22Rv1 (cell line): Measurements from ENCODE around the gene BLMH.

Experiments
- H3K27ac ChIP-seq: fragments of 450-650 bp; 2 replicates; pipeline ENCODE4 v1.5.1; 2017
- CTCF ChIP-seq: fragments of 450-650 bp; IDR thresholded peaks from 2 replicates; pipeline ENCODE4 v1.5.1; 2017; ENCODE audit warnings: mild to moderate bottlenecking
- ZFX ChIP-seq: fragments of 450-650 bp; IDR thresholded peaks from 2 replicates; pipeline ENCODE4 v1.6.1; 2017; ENCODE audit warnings: antibody characterized with exemption, borderline replicate concordance

BLMH gene

GRCh38 chr17:30308406-30308805 is 16.7 kb upstream of the BLMH start:
- H3K27ac ChIP-seq = no peak overlapping the region
- TF ChIP-seq ZFX = no peak
- TF ChIP-seq CTCF = no peak

GRCh38 chr17:30304778-30305177 is 13.0 kb upstream of the BLMH start:
- H3K27ac ChIP-seq = no peak overlapping the region
- TF ChIP-seq CTCF = no peak
- TF ChIP-seq ZFX = no peak

DNA sequence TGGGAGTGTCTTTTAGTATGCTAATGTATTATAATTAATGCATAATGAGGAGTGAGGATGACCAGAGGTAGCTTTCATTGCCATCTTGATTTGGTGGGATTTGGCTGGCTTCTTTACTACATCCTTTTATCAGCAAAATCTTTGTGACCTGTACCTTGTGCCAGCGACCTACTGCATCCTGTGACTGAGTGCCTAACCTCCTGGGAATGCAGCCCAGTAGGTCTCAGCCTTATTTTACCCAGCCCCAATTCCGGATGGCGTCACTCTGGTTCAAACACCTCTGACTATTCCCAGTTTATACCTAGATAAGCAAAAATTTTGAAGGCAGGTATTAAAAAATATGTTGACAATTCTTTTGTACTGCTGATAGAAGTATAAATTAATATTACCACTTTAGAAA is 10.5 kb upstream of the BLMH start:
- TF ChIP-seq ZFX = no peak
- no peak for TF ChIP-seq CTCF
- H3K27ac ChIP-seq = no peak overlapping the region

GRCh38 chr17:30300818-30301217 is 9.1 kb upstream of the BLMH start:
- H3K27ac ChIP-seq = no peak overlapping the region
- TF ChIP-seq CTCF (no peak), ZFX (no peak)

- H3K27ac ChIP-seq = no peak overlapping the region
- no peak for TF ChIP-seq ZFX
- TF ChIP-seq CTCF = no peak
Measured at GRCh38 chr17:30299000-30299399, 7.3 kb upstream of the BLMH start.

GRCh38 chr17:30297715-30298114 is 6.0 kb upstream of the BLMH start:
- H3K27ac ChIP-seq = no peak overlapping the region
- no peak for TF ChIP-seq CTCF
- no peak for TF ChIP-seq ZFX

- TF ChIP-seq ZFX = no peak
- TF ChIP-seq CTCF = no peak
Measured at GRCh38 chr17:30296499-30297080, 4.8 kb upstream of the BLMH start.

More at GRCh38 chr17:30296499-30297080, 4.8 kb upstream of the BLMH start:
- H3K27ac ChIP-seq = no peak overlapping the region
